ENCODE results near the gene CYP4F12. TPM values are rescaled to one million over a fixed set of nuclear protein-coding genes. Genes with fewer than 3 reads are reported as not detected.

CYP4F12 gene
- polyA plus RNA-seq, 12 donors = 0.20 to 9.4 (median 0.73) TPM; not detected in 1

GRCh38 chr19:15702534-15702930 is 29.6 kb downstream of the CYP4F12 start:
- peak; percentile 52 for DNase-seq

GRCh38 chr19:15714638-15715037 is 41.8 kb downstream of the CYP4F12 start:
- DNase-seq = no peak

GRCh38 chr19:15715642-15716041 is 42.8 kb downstream of the CYP4F12 start:
- no peak for DNase-seq

- DNase-seq = no peak
Measured at GRCh38 chr19:15717809-15718208, 44.9 kb downstream of the CYP4F12 start.

- DNase-seq = no peak
Measured at GRCh38 chr19:15721268-15721667, 48.4 kb downstream of the CYP4F12 start.

GRCh38 chr19:15722956-15723355 is 50.1 kb downstream of the CYP4F12 start:
- no peak for DNase-seq

GRCh38 chr19:15727724-15728123 is 54.8 kb downstream of the CYP4F12 start, which contains the start of gene OR10H2:
OR10H2 (plus strand) TSS chr19:15728024; CDS start chr19:15728044, 20 bp downstream.
- DNase-seq = no peak

GRCh38 chr19:15730538-15730937 is 57.7 kb downstream of the CYP4F12 start:
- DNase-seq = no peak

GRCh38 chr19:15732388-15732787 is 59.5 kb downstream of the CYP4F12 start:
- DNase-seq = no peak

- DNase-seq = no peak
Measured at GRCh38 chr19:15733895-15734294, 61.0 kb downstream of the CYP4F12 start.

- no peak for DNase-seq
Measured at GRCh38 chr19:15737722-15738121, 64.8 kb downstream of the CYP4F12 start, which contains the start of gene OR10H3. OR10H3 (plus strand) TSS chr19:15737985; CDS start chr19:15741393, 3,408 bp downstream.

GRCh38 chr19:15740785-15741184 is 67.9 kb downstream of the CYP4F12 start:
- DNase-seq = no peak

Other genes starting within 250 kb of the CYP4F12 start
- 10 to 100 TPM in 11 of 12 donors, not detected in 1; 20.6 to 41.1 (median 25.5) TPM for gene WIZ, start 223.1 kb upstream of the CYP4F12 start, polyA plus RNA-seq (ENCODE audit: insufficient read length in 12 of 12)
- 1 to 10 TPM in 7 of 12 donors, under 1 TPM in 4, not detected in 1; 0.66 to 4.9 (median 1.0) TPM for gene RASAL3, start 208.5 kb upstream of the CYP4F12 start, polyA plus RNA-seq (ENCODE audit: insufficient read length in 12 of 12)
- under 1 TPM in 1 of 12 donors, not detected in 11; 0.26 TPM for gene PGLYRP2, start 193.6 kb upstream of the CYP4F12 start, polyA plus RNA-seq (ENCODE audit: insufficient read length in 12 of 12)
- 1 to 10 TPM in 2 of 12 donors, under 1 TPM in 1, not detected in 9; 0.32 to 1.8 (median 1.5) TPM for gene CYP4F22, start 164.6 kb upstream of the CYP4F12 start, polyA plus RNA-seq (ENCODE audit: insufficient read length in 12 of 12)
- under 1 TPM in 1 of 12 donors, not detected in 11; 0.06 TPM for gene CYP4F8, start 57.9 kb upstream of the CYP4F12 start, polyA plus RNA-seq (ENCODE audit: insufficient read length in 12 of 12)
- gene CYP4F3, start 32.2 kb upstream of the CYP4F12 start, polyA plus RNA-seq (ENCODE audit: insufficient read length in 12 of 12) = 1 to 10 TPM in 1 of 12 donors, under 1 TPM in 8, not detected in 3; 0.08 to 1.2 (median 0.20) TPM
- not detected for gene OR10H2, start 54.9 kb downstream of the CYP4F12 start, polyA plus RNA-seq (ENCODE audit: insufficient read length in 12 of 12)
- not detected for gene OR10H3, start 64.9 kb downstream of the CYP4F12 start, polyA plus RNA-seq (ENCODE audit: insufficient read length in 12 of 12)
- under 1 TPM in 10 of 12 donors, not detected in 2; 0.04 to 0.09 (median 0.05) TPM for gene OR10H5, start 114.6 kb downstream of the CYP4F12 start, polyA plus RNA-seq (ENCODE audit: insufficient read length in 12 of 12)
- gene OR10H1, start 142.6 kb downstream of the CYP4F12 start, polyA plus RNA-seq (ENCODE audit: insufficient read length in 12 of 12) = under 1 TPM in 1 of 12 donors, not detected in 11; 0.04 TPM
- under 1 TPM in 1 of 12 donors, not detected in 11; 0.26 TPM for gene CYP4F2, start 225.0 kb downstream of the CYP4F12 start, polyA plus RNA-seq (ENCODE audit: insufficient read length in 12 of 12)